Astrocyte of the spinal cord (primary cell): Measurements from ENCODE around the gene PPP1R9A.

ENCODE experiments used
- DNase-seq: peaks from one replicate; pipeline ENCODE4 v3.0.0; 2011; ENCODE audit warnings: low read depth, low spot score
- H3K4me3 ChIP-seq: 2 replicates; pipeline ENCODE4 v1.5.1; 2011; ENCODE audit warnings: low read depth, mild to moderate bottlenecking, low read length, moderate library complexity
- CTCF ChIP-seq: IDR thresholded peaks from 2 replicates; pipeline ENCODE4 v1.5.1; 2012; ENCODE audit warnings: low read depth, mild to moderate bottlenecking, low read length, inconsistent platforms
- in situ Hi-C: cut with HindIII; loops from 2 replicates; pipeline ENCODE4 v1.10.0; 2017; ENCODE audit warnings: low sequenced_read_pairs

PPP1R9A gene

GRCh38 chr7:95267754-95268153 lies 360.4 kb downstream of the PPP1R9A start:
- H3K4me3 ChIP-seq: no peak overlapping the region
- DNase-seq: no peak
- no peak for TF ChIP-seq CTCF
- in situ Hi-C loops: no loop called here

- H3K4me3 ChIP-seq: no peak overlapping the region
- no peak for DNase-seq
- TF ChIP-seq CTCF: no peak
- in situ Hi-C loops: no loop called here
Measured at GRCh38 chr7:95269640-95270039, 362.2 kb downstream of the PPP1R9A start.

- in situ Hi-C loops: no loop called here
- H3K4me3 ChIP-seq: no peak overlapping the region
- DNase-seq: no peak
- no peak for TF ChIP-seq CTCF
Measured at GRCh38 chr7:95276114-95276513, 368.7 kb downstream of the PPP1R9A start.

- TF ChIP-seq CTCF: no peak
- in situ Hi-C loops: no loop called here
- no peak for DNase-seq
- no peak overlapping the region for H3K4me3 ChIP-seq
Measured at GRCh38 chr7:95279417-95279816, 372.0 kb downstream of the PPP1R9A start.

- no peak for DNase-seq
- in situ Hi-C loops: no loop called here
- no peak overlapping the region for H3K4me3 ChIP-seq
- TF ChIP-seq CTCF: no peak
Measured at GRCh38 chr7:95286096-95286495, 378.7 kb downstream of the PPP1R9A start.

GRCh38 chr7:95290166-95290830 lies 382.9 kb downstream of the PPP1R9A start:
- TF ChIP-seq CTCF: no peak
- DNase-seq: no peak
- in situ Hi-C loops: no loop called here
- no peak overlapping the region for H3K4me3 ChIP-seq
